OCI-LY1 (cell line): Measurements from ENCODE around the gene RNASEH2B.

ENCODE experiments used
- H2AFZ ChIP-seq: fragments of 200-600 bp; sonication (generic), shearing (Covaris generic); 2 replicates; pipeline ENCODE4 v1.6.0; 2014; ENCODE audit warnings: antibody characterized with exemption, mild to moderate bottlenecking, low read length
- H3F3A ChIP-seq: fragments of 200-600 bp; sonication (generic), shearing (Covaris generic); 2 replicates; pipeline ENCODE4 v1.6.0; 2014; ENCODE audit warnings: mild to moderate bottlenecking, antibody characterized with exemption, low read length, moderate library complexity; ENCODE audit not compliant: insufficient read depth
- H3K27ac ChIP-seq: fragments of 200-600 bp; sonication (generic); 2 replicates; pipeline ENCODE4 v1.5.1; 2014; ENCODE audit warnings: low read length, mixed run types, mild to moderate bottlenecking, low read depth; ENCODE audit not compliant: poor library complexity, severe bottlenecking
- H3K27me3 ChIP-seq: fragments of 200-600 bp; sonication (generic); 2 replicates; pipeline ENCODE4 v1.6.0; 2014; ENCODE audit warnings: antibody characterized with exemption, mild to moderate bottlenecking, low read length, moderate library complexity; ENCODE audit not compliant: insufficient read depth
- H3K36me3 ChIP-seq: fragments of 200-600 bp; sonication (generic); 2 replicates; pipeline ENCODE4 v1.6.1; 2014; ENCODE audit warnings: mild to moderate bottlenecking, antibody characterized with exemption, low read length, moderate library complexity, mixed read lengths; ENCODE audit not compliant: insufficient read depth
- H3K4me1 ChIP-seq: fragments of 200-600 bp; sonication (generic); 2 replicates; pipeline ENCODE4 v1.5.1; 2014; ENCODE audit warnings: mild to moderate bottlenecking, low read length, moderate library complexity; ENCODE audit not compliant: insufficient read depth, severe bottlenecking
- H3K4me2 ChIP-seq: fragments of 200-600 bp; sonication (generic), shearing (Covaris generic); 2 replicates; pipeline ENCODE4 v1.6.1; 2014; ENCODE audit warnings: low read length
- H3K4me3 ChIP-seq: fragments of 200-600 bp; sonication (generic); 2 replicates; pipeline ENCODE4 v1.5.1; 2014; ENCODE audit warnings: low read length, low read depth, mild to moderate bottlenecking, mixed read lengths; ENCODE audit not compliant: poor library complexity, severe bottlenecking
- H3K79me2 ChIP-seq: fragments of 200-600 bp; shearing (Covaris generic); 2 replicates; pipeline ENCODE4 v1.6.1; 2016; ENCODE audit warnings: mixed run types, low read length, mixed read lengths; ENCODE audit not compliant: insufficient read depth
- H3K9ac ChIP-seq: fragments of 200-600 bp; sonication (generic), shearing (Covaris generic); 2 replicates; pipeline ENCODE4 v1.6.1; 2014; ENCODE audit warnings: mild to moderate bottlenecking, low read length, mixed read lengths
- H3K9me2 ChIP-seq: fragments of 200-600 bp; sonication (generic), shearing (Covaris generic); 2 replicates; pipeline ENCODE4 v1.6.1; 2014; ENCODE audit warnings: low read depth, mild to moderate bottlenecking, low read length, mixed read lengths
- H3K9me3 ChIP-seq: fragments of 200-600 bp; shearing (Covaris generic); 2 replicates; pipeline ENCODE4 v1.6.1; 2014; ENCODE audit warnings: low read length, mixed read lengths
- H4K20me1 ChIP-seq: fragments of 200-600 bp; sonication (generic), shearing (Covaris generic); 2 replicates; pipeline ENCODE4 v1.6.0; 2016; ENCODE audit warnings: mild to moderate bottlenecking, low read length; ENCODE audit not compliant: insufficient read depth
- CTCF ChIP-seq: fragments of 200-600 bp; sonication (generic), shearing (Covaris generic); IDR thresholded peaks from 2 replicates; pipeline ENCODE4 v1.5.1; 2017; ENCODE audit warnings: mild to moderate bottlenecking, antibody characterized with exemption, low read length, moderate library complexity, mixed read lengths
- EZH2 ChIP-seq: fragments of 200-600 bp; sonication (generic), shearing (Covaris generic); IDR thresholded peaks from 2 replicates; pipeline ENCODE4 v1.8.0; 2017; ENCODE audit warnings: borderline replicate concordance, mixed run types, mild to moderate bottlenecking, antibody characterized with exemption, low read length, moderate library complexity, mixed read lengths

RNASEH2B gene

GRCh38 chr13:50893211-50893852 is 16.3 kb upstream of the RNASEH2B start:
- Histone ChIP-seq H3K9ac (peak overlapping the region; percentile 59), H4K20me1 (no peaks in the 10 kb centered on the region), H3K9me3 (peaks cover 7% of the 10 kb centered on the region; the same call in 1 of the 2 replicates), H3F3A (peaks cover 8% of the 10 kb centered on the region; the same call in 1 of the 2 replicates), H3K79me2 (no peaks in the 10 kb centered on the region), H3K4me2 (peak overlapping the region; percentile 63), H3K4me3 (peak overlapping the region; percentile 27), H2AFZ (peak overlapping the region; percentile 50), H3K9me2 (no peaks in the 10 kb centered on the region), H3K36me3 (no peaks in the 10 kb centered on the region), H3K27me3 (no peaks in the 10 kb centered on the region), H3K27ac (peak overlapping the region; percentile 97), H3K4me1 (peaks cover 74% of the 10 kb centered on the region)
- TF ChIP-seq EZH2 (no peak), CTCF (no peak)

- peaks cover 8% of the 10 kb centered on the region; the same call in 1 of the 2 replicates for H3F3A ChIP-seq
- no peaks in the 10 kb centered on the region for H3K27me3 ChIP-seq
- peak overlapping the region; percentile 97 for H3K27ac ChIP-seq
- H3K4me2 ChIP-seq, result peak overlapping the region; percentile 63
- no peaks in the 10 kb centered on the region for H3K79me2 ChIP-seq
- no peaks in the 10 kb centered on the region for H3K36me3 ChIP-seq
- H3K4me3 ChIP-seq, result peak overlapping the region; percentile 9
- H3K9me2 ChIP-seq, result no peaks in the 10 kb centered on the region
- TF ChIP-seq EZH2 (no peak), CTCF (no peak)
- H3K4me1 ChIP-seq, result peaks cover 75% of the 10 kb centered on the region
- peaks cover 7% of the 10 kb centered on the region; the same call in 1 of the 2 replicates for H3K9me3 ChIP-seq
- H4K20me1 ChIP-seq, result no peaks in the 10 kb centered on the region
- peak overlapping the region; percentile 59 for H3K9ac ChIP-seq
- H2AFZ ChIP-seq, result no peak overlapping the region
These were observed 15.6 kb upstream of the RNASEH2B start for GRCh38 chr13:50894012-50894411.

GRCh38 chr13:50894504-50894903 is 15.1 kb upstream of the RNASEH2B start:
- Histone ChIP-seq H3K27me3 (no peaks in the 10 kb centered on the region), H4K20me1 (no peaks in the 10 kb centered on the region), H3K4me3 (no peak overlapping the region), H3F3A (peaks cover 8% of the 10 kb centered on the region; the same call in 1 of the 2 replicates), H2AFZ (no peak overlapping the region), H3K27ac (peak overlapping the region; percentile 97), H3K4me1 (peaks cover 70% of the 10 kb centered on the region), H3K36me3 (no peaks in the 10 kb centered on the region), H3K79me2 (no peaks in the 10 kb centered on the region), H3K9ac (no peak overlapping the region; the same call in 1 of the 2 replicates), H3K9me3 (peaks cover 7% of the 10 kb centered on the region; the same call in 1 of the 2 replicates), H3K4me2 (no peak overlapping the region), H3K9me2 (no peaks in the 10 kb centered on the region)
- TF ChIP-seq EZH2, result no peak
- TF ChIP-seq CTCF, result no peak
